H1 (cell line): ENCODE results near the gene WSCD1. TPM values are rescaled to one million over a fixed set of nuclear protein-coding genes. Genes with fewer than 3 reads are reported as not detected.

Source experiments
- CTCF ChIA-PET: fragments of 300-600 bp; sonication (Branson Sonifier 250); formaldehyde crosslinking; loops from one replicate; lab custom pipeline; 2021; ENCODE audit not compliant: partially characterized antibody; lab: Charles Lee
- POLR2A ChIA-PET: fragments of 300-600 bp; sonication (Branson Sonifier 250); formaldehyde crosslinking; loops from one replicate; lab custom pipeline; 2021; ENCODE audit warnings: inconsistent platforms; ENCODE audit not compliant: partially characterized antibody; lab: Charles Lee
- DNase-seq, 2 experiments: peaks; one replicate each; pipeline versions ENCODE4 v3.0.0 to v3.0.0-alpha.2; 2010 to 2022; ENCODE audit warnings: low spot score in 2 of 2, low read depth in 1 of 2, mixed read lengths in 1 of 2
- FAIRE-seq: peaks from 2 replicates; lab custom pipeline; 2011; peaks lifted over from hg19 to GRCh38; lab: Jason Lieb, UNC
- H2AFZ ChIP-seq: 2 replicates; pipeline ENCODE4 v1.8.1; 2012; ENCODE audit warnings: low read length, inconsistent platforms
- H2AK5ac ChIP-seq: 2 replicates; pipeline ENCODE4 v1.6.1; 2013; ENCODE audit warnings: low read depth, low read length
- H2BK120ac ChIP-seq: replicated peaks from 2 replicates; pipeline ENCODE3; 2013; ENCODE audit warnings: low read depth, low read length, inconsistent platforms
- H2BK12ac ChIP-seq: 2 replicates; pipeline ENCODE4 v1.6.1; 2013; ENCODE audit warnings: low read depth, low read length
- H2BK15ac ChIP-seq: 2 replicates; pipeline ENCODE4 v1.6.1; 2013; ENCODE audit warnings: low read length
- H2BK20ac ChIP-seq: 2 replicates; pipeline ENCODE4 v1.6.1; 2013; ENCODE audit warnings: low read length
- H2BK5ac ChIP-seq: 2 replicates; pipeline ENCODE4 v1.6.1; 2013; ENCODE audit warnings: low read depth, low read length
- H3K14ac ChIP-seq: 2 replicates; pipeline ENCODE4 v1.6.1; 2013; ENCODE audit warnings: inconsistent platforms; ENCODE audit not compliant: insufficient read length
- H3K18ac ChIP-seq: 2 replicates; pipeline ENCODE4 v1.6.1; 2013; ENCODE audit warnings: low read length; ENCODE audit errors: extremely low read depth
- H3K23ac ChIP-seq: 2 replicates; pipeline ENCODE4 v1.6.1; 2013; ENCODE audit warnings: inconsistent platforms; ENCODE audit not compliant: insufficient read length
- H3K23me2 ChIP-seq: 2 replicates; pipeline ENCODE4 v1.6.1; 2013; ENCODE audit warnings: low read depth, low read length
- H3K27ac ChIP-seq: 2 replicates; pipeline ENCODE4 v1.6.1; 2011; ENCODE audit warnings: low read depth, low read length, inconsistent platforms
- H3K27me3 ChIP-seq, 4 experiments: replicated peaks in 1 of 4; 1 replicate in 1 of 4; 2 replicates in 3 of 4; pipeline versions ENCODE4 v1.6.1 to v1.8.1; 2011 to 2013; ENCODE audit warnings: low read length in 3 of 4, mild to moderate bottlenecking in 3 of 4, inconsistent platforms in 2 of 4, mixed read lengths in 2 of 4, moderate library complexity in 1 of 4; ENCODE audit not compliant: control insufficient read depth in 3 of 4, insufficient read depth in 3 of 4; ENCODE audit errors: extremely low read depth in 1 of 4
- H3K36me3 ChIP-seq, 4 experiments: 2 replicates each; pipeline versions ENCODE4 v1.6.1 to v1.8.1; 2011 to 2013; ENCODE audit warnings: mild to moderate bottlenecking in 4 of 4, low read length in 3 of 4, moderate library complexity in 2 of 4, control low read depth in 1 of 4, inconsistent platforms in 1 of 4; ENCODE audit not compliant: insufficient read depth in 4 of 4, control insufficient read depth in 2 of 4
- H3K4ac ChIP-seq: replicated peaks from 2 replicates; pipeline ENCODE3; 2013; ENCODE audit warnings: low read length, low read depth, mixed read lengths, inconsistent platforms; ENCODE audit not compliant: insufficient read length
- H3K4me1 ChIP-seq, 4 experiments: replicated peaks in 1 of 4; 1 replicate in 1 of 4; 2 replicates in 3 of 4; pipeline versions ENCODE4 v1.6.1 to v1.8.1; 2011 to 2013; ENCODE audit warnings: low read length in 3 of 4, inconsistent platforms in 2 of 4, mixed read lengths in 1 of 4; ENCODE audit not compliant: insufficient read depth in 4 of 4, control insufficient read depth in 3 of 4
- H3K4me2 ChIP-seq, 2 experiments: 2 replicates each; pipeline versions ENCODE4 v1.6.1 to v1.8.1; 2011 to 2013; ENCODE audit warnings: low read depth in 2 of 2, low read length in 2 of 2, control low read depth in 1 of 2, inconsistent platforms in 1 of 2, mild to moderate bottlenecking in 1 of 2; ENCODE audit not compliant: insufficient read depth in 1 of 2
- H3K4me3 ChIP-seq, 4 experiments: fragments of 200-600, 300-600 bp in 1 of 4; sonication (generic), shearing (Covaris generic), sonication (Bioruptor Twin) in 1 of 4; 2 replicates each; pipeline versions ENCODE4 v1.5.1 to v1.8.1; 2011 to 2016; ENCODE audit warnings: low read length in 4 of 4, low read depth in 3 of 4, control low read depth in 2 of 4, inconsistent platforms in 2 of 4, mild to moderate bottlenecking in 2 of 4, mixed read lengths in 1 of 4, moderate library complexity in 1 of 4; ENCODE audit not compliant: insufficient read depth in 2 of 4; ENCODE audit errors: extremely low read depth in 1 of 4
- H3K56ac ChIP-seq: replicated peaks from 2 replicates; pipeline ENCODE3; 2013; ENCODE audit warnings: low read depth, mild to moderate bottlenecking, mixed read lengths, low read length, inconsistent platforms; ENCODE audit not compliant: insufficient read length
- H3K79me1 ChIP-seq: 2 replicates; pipeline ENCODE4 v1.6.1; 2013; ENCODE audit warnings: low read depth, low read length, control low read depth
- H3K79me2 ChIP-seq, 2 experiments: 2 replicates each; pipeline versions ENCODE4 v1.6.1 to v1.8.1; 2012 to 2013; ENCODE audit warnings: low read length in 2 of 2, mild to moderate bottlenecking in 2 of 2, inconsistent platforms in 1 of 2; ENCODE audit not compliant: insufficient read depth in 2 of 2, control insufficient read depth in 1 of 2
- H3K9ac ChIP-seq, 4 experiments: replicated peaks in 1 of 4; 1 replicate in 1 of 4; 2 replicates in 3 of 4; pipeline versions ENCODE4 v1.6.1 to v1.8.1; 2011 to 2013; ENCODE audit warnings: low read depth in 3 of 4, low read length in 3 of 4, control low read depth in 2 of 4, mild to moderate bottlenecking in 2 of 4, moderate library complexity in 2 of 4, inconsistent platforms in 1 of 4; ENCODE audit errors: extremely low read depth in 1 of 4
- H3K9me3 ChIP-seq, 2 experiments: 2 replicates each; pipeline versions ENCODE4 v1.6.1 to v1.8.1; 2012 to 2013; ENCODE audit warnings: mild to moderate bottlenecking in 2 of 2, moderate library complexity in 2 of 2, control low read depth in 1 of 2, inconsistent platforms in 1 of 2, low read depth in 1 of 2, low read length in 1 of 2, mixed read lengths in 1 of 2; ENCODE audit not compliant: insufficient read depth in 2 of 2
- H4K20me1 ChIP-seq, 2 experiments: replicated peaks in 1 of 2; 2 replicates each; pipeline versions ENCODE3 to v1.8.1; 2011 to 2013; ENCODE audit warnings: inconsistent platforms in 2 of 2, low read length in 2 of 2, mild to moderate bottlenecking in 1 of 2; ENCODE audit not compliant: insufficient read depth in 2 of 2, control insufficient read depth in 1 of 2
- H4K5ac ChIP-seq: 2 replicates; pipeline ENCODE4 v1.6.1; 2013; ENCODE audit warnings: low read length, low read depth, mixed read lengths, inconsistent platforms; ENCODE audit not compliant: insufficient read length
- H4K8ac ChIP-seq: 2 replicates; pipeline ENCODE4 v1.8.0; 2013; ENCODE audit warnings: mild to moderate bottlenecking, moderate library complexity, low read length, inconsistent platforms; ENCODE audit not compliant: insufficient read depth; ENCODE audit errors: extremely low read depth
- H4K91ac ChIP-seq: replicated peaks from 2 replicates; pipeline ENCODE3; 2013; ENCODE audit warnings: low read length, mixed read lengths, inconsistent platforms; ENCODE audit not compliant: insufficient read length
- ASH2L ChIP-seq: fragments of 200-600, 300-600 bp; sonication (generic); IDR thresholded peaks from one replicate; pipeline ENCODE4 v1.7.1; 2017; ENCODE audit warnings: low read length
- CEBPB ChIP-seq: IDR thresholded peaks from 2 replicates; pipeline ENCODE4 v1.6.1; 2012; ENCODE audit warnings: low read depth, low read length
- CREB1 ChIP-seq: IDR thresholded peaks from 2 replicates; pipeline ENCODE4 v1.6.1; 2012; ENCODE audit warnings: inconsistent platforms
- EGR1 ChIP-seq: IDR thresholded peaks from 2 replicates; pipeline ENCODE4 v1.6.1; 2011; ENCODE audit warnings: low read depth, low read length, borderline replicate concordance
- GABPA ChIP-seq: IDR thresholded peaks from 2 replicates; pipeline ENCODE4 v1.6.1; 2011; ENCODE audit warnings: mild to moderate bottlenecking, low read length, moderate library complexity, borderline replicate concordance; ENCODE audit not compliant: insufficient read depth
- HDAC2 ChIP-seq, 2 experiments: fragments of 300-600 bp in 1 of 2; sonication (generic) in 1 of 2; IDR thresholded peaks; 2 replicates each; pipeline ENCODE4 v1.6.1; 2011 to 2012; ENCODE audit warnings: low read depth in 2 of 2, low read length in 2 of 2, mild to moderate bottlenecking in 2 of 2, moderate library complexity in 2 of 2, borderline replicate concordance in 1 of 2, inconsistent platforms in 1 of 2
- RBBP5 ChIP-seq: IDR thresholded peaks from 2 replicates; pipeline ENCODE4 v1.7.1; 2012; ENCODE audit warnings: low read depth, mild to moderate bottlenecking, inconsistent platforms, low read length, moderate library complexity, borderline replicate concordance
- RFX5 ChIP-seq: IDR thresholded peaks from 2 replicates; pipeline ENCODE4 v1.6.1; 2011; ENCODE audit warnings: low read depth, low read length, improper control_type of control experiment, borderline replicate concordance
- SIRT6 ChIP-seq: IDR thresholded peaks from one replicate; pipeline ENCODE4 v1.7.1; 2012; ENCODE audit warnings: low read length, inconsistent platforms
- SP2 ChIP-seq: IDR thresholded peaks from 2 replicates; pipeline ENCODE4 v1.6.1; 2012; ENCODE audit warnings: mild to moderate bottlenecking, low read length, inconsistent platforms
- SUZ12 ChIP-seq: fragments of 200-600 bp; sonication (generic); IDR thresholded peaks from 2 replicates; pipeline ENCODE4 v1.6.1; 2012; ENCODE audit warnings: mild to moderate bottlenecking, inconsistent platforms, low read length, moderate library complexity, mixed read lengths
- WGBS, 2 experiments: shearing (Covaris generic) in 1 of 2; methylation state at CpG; one replicate each; pipeline versions ENCODE4 v1.1.6 to v1.1.7; 2013 to 2015; ENCODE audit warnings: low lambda C conversion rate in 2 of 2, mixed read lengths in 2 of 2, inconsistent platforms in 1 of 2, low coverage in 1 of 2, missing lambda C conversion rate in 1 of 2; ENCODE audit not compliant: insufficient replicate concordance in 2 of 2, insufficient coverage in 1 of 2, insufficient read length in 1 of 2; ENCODE audit errors: extremely low coverage in 1 of 2, missing lambda C conversion rate in 1 of 2; 5-methylcytosine and 5-hydroxymethylcytosine counted together
- polyA plus RNA-seq, 7 experiments: library from polyadenylated mRNA; depleted of rRNA in 3 of 7; stranded (reverse) in 5 of 7; unstranded in 2 of 7; fragments of >200 nt in 5 of 7; fragments of 200-250 nt in 2 of 7; gene quantifications; 1 replicate in 5 of 7; 2 replicates in 1 of 7; 4 replicates in 1 of 7; pipeline versions ENCODE4 v1.2.1 to v1.2.3, GENCODE V29; 2011 to 2013; ENCODE audit warnings: missing spikeins in 2 of 7, mixed read lengths in 2 of 7
- total RNA-seq: library from RNA; stranded (reverse); fragmentation: NEBNext Ultra II Directional; extraction: Animal tissue kit (Norgen Biotek cat#: 25700); gene quantifications from 2 replicates; pipeline ENCODE4 v1.2.1, GENCODE V29; 2021
- TF ChIP-seq, protein P1 (sequence below): IDR thresholded peaks from 2 replicates; pipeline ENCODE4 v1.6.1; 2012; ENCODE audit warnings: inconsistent platforms

Gene WSCD1
- total and polyA plus RNA-seq, 2 of the 8 experiments (the other 6 are each of a cell fraction or from before 2014, with no cell fraction given): 21.9 to 39.0 TPM

- 91% methylated on average over 28 of the region's 28 CpGs; no CpG with 5 or more reads in 1 of the 2 experiments for WGBS, 2 experiments
- H2BK12ac ChIP-seq: no peak overlapping the region
- H3K36me3 ChIP-seq: 0 out of 8 replicates have a peak, but pooled peaks cover 0 to 3% (median 0%) of the 10 kb centered on the region in 4 experiments
- no peak for TF ChIP-seq SUZ12
- no peak for TF ChIP-seq SIRT6
- TF ChIP-seq ASH2L: no peak
- TF ChIP-seq EGR1: no peak
- TF ChIP-seq HDAC2 (IDR thresholded peaks at IDR 0.05; ENCODE audit: borderline replicate concordance in 1 of 2, low read depth in 2 of 2, low read length in 2 of 2): no peak
- no peak for TF ChIP-seq RBBP5
- TF ChIP-seq, protein P1, sequence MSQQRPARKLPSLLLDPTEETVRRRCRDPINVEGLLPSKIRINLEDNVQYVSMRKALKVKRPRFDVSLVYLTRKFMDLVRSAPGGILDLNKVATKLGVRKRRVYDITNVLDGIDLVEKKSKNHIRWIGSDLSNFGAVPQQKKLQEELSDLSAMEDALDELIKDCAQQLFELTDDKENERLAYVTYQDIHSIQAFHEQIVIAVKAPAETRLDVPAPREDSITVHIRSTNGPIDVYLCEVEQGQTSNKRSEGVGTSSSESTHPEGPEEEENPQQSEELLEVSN: no peak
- no peak for TF ChIP-seq RFX5
- no peak for TF ChIP-seq GABPA
- no peak for TF ChIP-seq CREB1
- no peak for TF ChIP-seq SP2
- no peak for TF ChIP-seq CEBPB
These were observed 16.6 kb downstream of the WSCD1 start for GRCh38 chr17:6086603-6087400.

More at GRCh38 chr17:6086603-6087400, 16.6 kb downstream of the WSCD1 start:
- H3K4ac ChIP-seq: no peak overlapping the region
- no peaks in the 10 kb centered on the region for H3K9me3 ChIP-seq
- no peak overlapping the region for H3K4me3 ChIP-seq
- H3K56ac ChIP-seq: no peak overlapping the region
- ChIA-PET POLR2A (no interaction called here), CTCF (interaction anchor here (1.3 to 1.4 kb wide), 2 partner anchors 18 to 292 kb away, joined by 3 to 5 read pairs; no protein-coding TSS in a partner anchor)
- H4K5ac ChIP-seq: no peak overlapping the region
- no peak for DNase-seq
- no peak overlapping the region for H2AK5ac ChIP-seq
- FAIRE-seq: no peak
- no peak overlapping the region for H2BK5ac ChIP-seq
- no peak overlapping the region for H4K91ac ChIP-seq
- H3K4me2 ChIP-seq: no peak overlapping the region
- H3K79me2 ChIP-seq: no peaks in the 10 kb centered on the region
- no peak overlapping the region for H2AFZ ChIP-seq
- H3K27ac ChIP-seq: no peak overlapping the region
- H4K20me1 ChIP-seq: no peaks in the 10 kb centered on the region
- no peak overlapping the region for H3K14ac ChIP-seq
- no peak overlapping the region for H2BK15ac ChIP-seq
- no peak overlapping the region for H3K23ac ChIP-seq
- H2BK120ac ChIP-seq: no peak overlapping the region
- H4K8ac ChIP-seq: no peak overlapping the region
- peaks cover 3% of the 10 kb centered on the region for H3K79me1 ChIP-seq
- no peaks in the 10 kb centered on the region for H3K23me2 ChIP-seq
- peaks cover 0 to 8% (median 3%) of the 10 kb centered on the region in 4 experiments; a peak in 3 of 7 replicates for H3K4me1 ChIP-seq
- H3K27me3 ChIP-seq: no peaks in the 10 kb centered on the region
- no peak overlapping the region for H3K18ac ChIP-seq
- H3K9ac ChIP-seq: no peak overlapping the region
- no peak overlapping the region for H2BK20ac ChIP-seq
